ENCODE data around the gene EFNA4. TPM values are rescaled to one million over a fixed set of nuclear protein-coding genes. Genes with fewer than 3 reads are reported as not detected.

EFNA4 gene
- polyA plus RNA-seq, 1 donor (not counting 4 experiments of a cell fraction or from before 2014, with no cell fraction given) = 7.6 TPM

GRCh38 chr1:155084722-155085503 lies 21.4 kb downstream of the EFNA4 start:
- DNase-seq (ENCODE audit: low read depth, low spot score) (no peak), FAIRE-seq (peak; percentile 51)
- H3K9ac ChIP-seq (ENCODE audit: control insufficient read depth, extremely low read depth, insufficient read depth, low read length) = peak overlapping the region; percentile 73
- no peaks in the 10 kb centered on the region for H4K20me1 ChIP-seq (ENCODE audit: control insufficient read depth, extremely low read depth, insufficient read depth, low read length)
- H3K4me2 ChIP-seq (ENCODE audit: control insufficient read depth, extremely low read depth, insufficient read depth, low read depth, low read length) = peak overlapping the region; percentile 81
- H2AFZ ChIP-seq (ENCODE audit: control insufficient read depth, low read length) = peak overlapping the region; percentile 95
- peak overlapping the region; percentile 81 for H3K27ac ChIP-seq (ENCODE audit: control insufficient read depth, insufficient read depth, low read length)
- no peaks in the 10 kb centered on the region for H3K9me1 ChIP-seq (ENCODE audit: control insufficient read depth, extremely low read depth, insufficient read depth, low read length)
- no peaks in the 10 kb centered on the region for H3K79me2 ChIP-seq (ENCODE audit: control insufficient read depth, insufficient read depth, low read length)
- H3K4me1 ChIP-seq (ENCODE audit: control insufficient read depth, extremely low read depth, insufficient read depth, low read length) = peaks cover 49% of the 10 kb centered on the region
- TF ChIP-seq EZH2 (IDR thresholded peaks at IDR 0.05; ENCODE audit: low read length) (no peak), CTCF (optimal IDR thresholded peaks at IDR 0.05 in 1 of 3, IDR thresholded peaks at IDR 0.05 in 1 of 3, conservative IDR thresholded peaks at IDR 0.05 in 1 of 3; ENCODE audit: extremely low read depth in 1 of 3, insufficient read depth in 2 of 3, low read length in 3 of 3) (peak; percentile 86 to 89 (median 87))
- peaks cover 28% of the 10 kb centered on the region for H3K27me3 ChIP-seq (ENCODE audit: control insufficient read depth, extremely low read depth, insufficient read depth, low read length)
- H3K36me3 ChIP-seq (ENCODE audit: control insufficient read depth in 2 of 2, extremely low read depth in 1 of 2, insufficient read depth in 2 of 2, low read length in 2 of 2) = no peaks in the 10 kb centered on the region
- H3K4me3 ChIP-seq (ENCODE audit: control insufficient read depth in 2 of 3, extremely low read depth in 1 of 3, insufficient read depth in 2 of 3, low read depth in 1 of 3, low read length in 3 of 3) = peak overlapping the region; percentile 50 to 71 (median 71)
- no peaks in the 10 kb centered on the region for H3K9me3 ChIP-seq (ENCODE audit: control insufficient read depth, low read depth, low read length)
- dilution Hi-C loops (cut with MboI; ENCODE audit: extremely low pct_ligation_motif_present, low sequenced_read_pairs) = no loop called here

GRCh38 chr1:155085504-155086127 lies 22.1 kb downstream of the EFNA4 start:
- TF ChIP-seq EZH2 (IDR thresholded peaks at IDR 0.05; ENCODE audit: low read length) (no peak), CTCF (optimal IDR thresholded peaks at IDR 0.05 in 1 of 3, IDR thresholded peaks at IDR 0.05 in 1 of 3, conservative IDR thresholded peaks at IDR 0.05 in 1 of 3; ENCODE audit: extremely low read depth in 1 of 3, insufficient read depth in 2 of 3, low read length in 3 of 3) (no peak)

More at GRCh38 chr1:155085504-155086127, 22.1 kb downstream of the EFNA4 start:
- H3K4me2 ChIP-seq (ENCODE audit: control insufficient read depth, extremely low read depth, insufficient read depth, low read depth, low read length) = peak overlapping the region; percentile 81
- no peaks in the 10 kb centered on the region for H3K9me1 ChIP-seq (ENCODE audit: control insufficient read depth, extremely low read depth, insufficient read depth, low read length)
- H3K9ac ChIP-seq (ENCODE audit: control insufficient read depth, extremely low read depth, insufficient read depth, low read length) = peak overlapping the region; percentile 73
- dilution Hi-C loops (cut with MboI; ENCODE audit: extremely low pct_ligation_motif_present, low sequenced_read_pairs) = no loop called here
- peak overlapping the region; percentile 81 for H3K27ac ChIP-seq (ENCODE audit: control insufficient read depth, insufficient read depth, low read length)
- H3K79me2 ChIP-seq (ENCODE audit: control insufficient read depth, insufficient read depth, low read length) = no peaks in the 10 kb centered on the region
- peaks cover 21% of the 10 kb centered on the region for H3K27me3 ChIP-seq (ENCODE audit: control insufficient read depth, extremely low read depth, insufficient read depth, low read length)
- peak overlapping the region; percentile 50 for H2AFZ ChIP-seq (ENCODE audit: control insufficient read depth, low read length)
- DNase-seq (ENCODE audit: low read depth, low spot score) (no peak), FAIRE-seq (peak; percentile 61)
- peak overlapping the region; percentile 50 to 71 (median 71) for H3K4me3 ChIP-seq (ENCODE audit: control insufficient read depth in 2 of 3, extremely low read depth in 1 of 3, insufficient read depth in 2 of 3, low read depth in 1 of 3, low read length in 3 of 3)
- no peaks in the 10 kb centered on the region for H3K36me3 ChIP-seq (ENCODE audit: control insufficient read depth in 2 of 2, extremely low read depth in 1 of 2, insufficient read depth in 2 of 2, low read length in 2 of 2)
- H4K20me1 ChIP-seq (ENCODE audit: control insufficient read depth, extremely low read depth, insufficient read depth, low read length) = no peaks in the 10 kb centered on the region
- peaks cover 42% of the 10 kb centered on the region for H3K4me1 ChIP-seq (ENCODE audit: control insufficient read depth, extremely low read depth, insufficient read depth, low read length)
- no peaks in the 10 kb centered on the region for H3K9me3 ChIP-seq (ENCODE audit: control insufficient read depth, low read depth, low read length)

Data from keratinocyte (primary cell).